ENCODE results near the gene SULT1A2.
"Not testable (repeated sequence)": the region's sequence is repeated elsewhere in the genome, so short reads cannot be mapped to it uniquely, and the experiment has no call there.

Gene SULT1A2

DNA sequence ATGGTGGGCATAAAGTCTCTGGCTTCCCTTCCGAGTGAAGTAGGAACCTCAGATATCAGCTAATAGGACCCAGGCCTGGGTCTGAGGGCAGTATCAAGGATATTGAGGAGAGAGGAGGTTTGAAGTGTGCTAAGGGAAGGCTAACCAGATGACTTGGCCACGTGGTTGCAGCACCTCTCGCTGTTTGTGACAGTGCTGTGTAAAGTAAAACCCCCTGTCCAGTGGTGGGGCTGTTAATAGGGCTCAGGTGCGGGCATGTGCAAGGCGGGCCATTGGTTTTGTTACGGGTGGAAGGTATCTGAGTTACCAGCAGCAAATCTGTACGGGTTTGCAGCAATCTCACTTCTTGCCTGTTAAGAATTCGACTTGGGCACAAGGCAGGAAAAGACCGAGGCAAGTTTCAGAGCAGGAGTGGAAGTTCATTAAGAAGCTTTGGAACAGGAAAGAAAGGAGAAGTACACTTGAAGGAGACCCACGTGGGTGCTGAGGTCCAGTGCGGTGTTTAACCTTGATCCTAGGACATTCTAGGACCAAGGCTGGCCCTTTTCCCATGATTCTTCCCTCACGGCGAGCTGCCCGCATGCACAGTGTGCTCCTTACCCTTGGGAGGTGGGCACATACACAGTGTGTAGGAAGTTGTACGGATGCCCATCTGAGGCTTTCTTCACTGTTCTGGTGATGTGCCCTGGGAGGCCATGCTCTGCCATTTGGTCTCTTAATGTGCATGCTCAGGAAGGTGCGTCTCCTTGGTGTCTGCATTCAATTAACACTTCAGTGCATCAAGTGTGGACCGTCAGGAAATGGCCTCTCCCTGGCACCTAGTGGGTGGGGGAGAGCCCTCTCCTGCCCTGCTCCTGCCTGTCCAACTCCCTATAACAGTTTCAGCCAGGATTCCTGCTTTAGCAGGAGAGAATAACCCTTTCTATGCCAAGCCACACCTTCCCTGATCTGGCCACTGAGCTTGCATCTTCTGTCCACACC lies 22.8 kb downstream of the SULT1A2 start:
- TF ChIP-seq, protein P1, sequence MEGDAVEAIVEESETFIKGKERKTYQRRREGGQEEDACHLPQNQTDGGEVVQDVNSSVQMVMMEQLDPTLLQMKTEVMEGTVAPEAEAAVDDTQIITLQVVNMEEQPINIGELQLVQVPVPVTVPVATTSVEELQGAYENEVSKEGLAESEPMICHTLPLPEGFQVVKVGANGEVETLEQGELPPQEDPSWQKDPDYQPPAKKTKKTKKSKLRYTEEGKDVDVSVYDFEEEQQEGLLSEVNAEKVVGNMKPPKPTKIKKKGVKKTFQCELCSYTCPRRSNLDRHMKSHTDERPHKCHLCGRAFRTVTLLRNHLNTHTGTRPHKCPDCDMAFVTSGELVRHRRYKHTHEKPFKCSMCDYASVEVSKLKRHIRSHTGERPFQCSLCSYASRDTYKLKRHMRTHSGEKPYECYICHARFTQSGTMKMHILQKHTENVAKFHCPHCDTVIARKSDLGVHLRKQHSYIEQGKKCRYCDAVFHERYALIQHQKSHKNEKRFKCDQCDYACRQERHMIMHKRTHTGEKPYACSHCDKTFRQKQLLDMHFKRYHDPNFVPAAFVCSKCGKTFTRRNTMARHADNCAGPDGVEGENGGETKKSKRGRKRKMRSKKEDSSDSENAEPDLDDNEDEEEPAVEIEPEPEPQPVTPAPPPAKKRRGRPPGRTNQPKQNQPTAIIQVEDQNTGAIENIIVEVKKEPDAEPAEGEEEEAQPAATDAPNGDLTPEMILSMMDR (IDR thresholded peaks at IDR 0.05; ENCODE audit: control insufficient read depth, extremely low read depth, insufficient read depth), result no peak
- DNase-seq (ENCODE audit: low read depth), result no peak
- H3K4me3 ChIP-seq (ENCODE audit: low read depth, low read length), result no peak overlapping the region

DNA sequence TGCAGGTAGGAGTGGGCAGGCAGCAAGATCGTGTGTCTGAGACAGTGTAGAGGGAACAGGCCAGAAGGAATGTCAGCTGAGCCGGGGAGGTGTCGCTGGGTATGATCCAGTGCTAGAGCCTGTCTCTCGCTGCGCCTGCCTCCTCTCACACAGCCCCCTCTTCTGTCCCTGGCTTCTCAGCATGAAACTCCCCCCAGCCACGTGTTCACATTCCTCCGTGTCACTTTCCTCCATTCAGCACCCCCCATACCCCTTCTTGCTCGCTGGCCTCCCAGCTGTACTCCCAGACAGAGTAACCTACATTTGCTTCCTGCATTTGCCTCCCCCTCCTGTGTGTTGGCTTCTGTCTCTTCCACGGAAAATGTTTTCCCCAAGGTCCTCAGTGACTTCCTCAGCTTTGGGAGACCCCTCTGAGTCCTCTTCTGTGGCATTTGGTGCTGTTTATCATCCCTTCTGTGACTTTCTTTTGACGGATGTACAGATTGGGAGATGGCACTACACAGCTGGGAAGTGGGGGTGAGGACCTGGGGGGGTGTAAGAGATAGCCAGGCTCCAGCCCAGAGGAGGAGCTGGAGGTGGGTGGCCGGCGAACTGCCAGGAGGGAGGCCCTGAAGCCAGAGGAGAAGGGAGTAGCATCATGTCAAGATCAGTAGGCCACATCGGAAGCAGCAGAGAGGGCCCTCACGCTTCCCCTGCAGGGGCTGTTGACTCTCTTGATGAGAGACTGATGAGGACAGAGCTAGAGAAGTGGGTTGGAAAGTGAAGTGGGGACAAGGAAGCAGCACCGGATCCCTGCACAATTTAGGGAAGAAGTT lies 23.9 kb downstream of the SULT1A2 start:
- no peak for DNase-seq (ENCODE audit: low read depth)
- TF ChIP-seq, protein P1 (IDR thresholded peaks at IDR 0.05; ENCODE audit: control insufficient read depth, extremely low read depth, insufficient read depth), result no peak
- no peak overlapping the region for H3K4me3 ChIP-seq (ENCODE audit: low read depth, low read length)

DNA sequence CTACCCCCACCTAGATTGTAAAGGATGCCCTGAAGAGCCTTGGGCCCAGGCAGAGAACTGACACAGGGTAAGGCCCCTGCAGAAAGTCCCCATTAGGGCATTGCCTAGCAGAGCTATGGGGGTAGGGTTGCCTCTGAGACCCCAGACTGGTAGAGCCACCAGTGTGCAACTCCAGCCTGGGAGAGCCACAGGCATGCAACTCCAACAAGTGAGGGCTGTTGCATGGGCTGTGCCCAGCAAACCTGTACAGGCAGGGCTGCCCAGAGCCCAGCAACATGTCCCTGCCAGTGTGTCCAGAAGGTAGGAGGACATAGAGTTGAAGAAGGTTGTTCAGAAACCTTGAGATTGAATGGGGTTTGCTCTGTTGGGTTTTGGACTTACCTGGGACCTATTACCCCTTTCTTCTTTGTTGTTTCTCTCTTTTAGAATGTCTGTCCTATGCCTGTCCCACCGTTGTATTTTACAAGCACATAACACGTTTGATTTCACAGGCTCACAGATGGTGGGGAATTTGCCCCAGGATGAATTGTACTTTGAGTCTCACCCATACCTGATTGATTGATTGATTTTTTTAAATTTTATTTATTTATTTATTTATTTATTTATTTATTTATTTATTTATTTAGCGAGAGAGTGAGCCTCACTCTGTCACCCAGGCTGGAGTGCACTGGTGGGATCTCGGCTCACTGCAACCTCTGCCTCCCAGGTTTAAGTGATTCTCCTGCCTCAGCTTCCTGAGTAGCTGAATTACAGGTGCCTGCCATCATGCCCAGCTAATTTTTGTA lies 26.7 kb downstream of the SULT1A2 start:
- H3K4me3 ChIP-seq (ENCODE audit: low read depth, low read length), result no peak overlapping the region
- DNase-seq (ENCODE audit: low read depth), result no peak
- TF ChIP-seq, protein P1 (IDR thresholded peaks at IDR 0.05; ENCODE audit: control insufficient read depth, extremely low read depth, insufficient read depth), result no peak

DNA sequence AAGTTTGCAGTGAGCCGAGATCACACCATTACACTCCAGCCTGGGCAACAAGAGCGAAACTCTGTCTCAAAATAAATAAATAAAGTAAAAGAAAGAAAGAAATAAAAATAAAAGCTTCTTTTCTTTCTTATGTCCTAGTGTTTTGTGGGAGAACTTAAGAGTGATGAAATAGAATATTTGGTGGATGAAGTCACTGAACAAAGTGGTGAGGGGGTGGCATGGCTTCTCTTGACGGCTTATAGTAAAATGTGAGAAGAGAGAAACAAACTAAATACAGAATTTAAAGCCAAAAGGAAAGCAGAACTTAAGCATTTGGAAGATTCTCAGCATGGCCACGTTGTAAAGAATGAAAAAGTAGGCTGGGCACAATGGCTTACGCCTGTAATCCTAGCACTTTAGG lies 27.8 kb downstream of the SULT1A2 start:
- no peak overlapping the region for H3K4me3 ChIP-seq (ENCODE audit: low read depth, low read length)
- TF ChIP-seq, protein P1 (IDR thresholded peaks at IDR 0.05; ENCODE audit: control insufficient read depth, extremely low read depth, insufficient read depth), result no peak
- DNase-seq (ENCODE audit: low read depth), result no peak

DNA sequence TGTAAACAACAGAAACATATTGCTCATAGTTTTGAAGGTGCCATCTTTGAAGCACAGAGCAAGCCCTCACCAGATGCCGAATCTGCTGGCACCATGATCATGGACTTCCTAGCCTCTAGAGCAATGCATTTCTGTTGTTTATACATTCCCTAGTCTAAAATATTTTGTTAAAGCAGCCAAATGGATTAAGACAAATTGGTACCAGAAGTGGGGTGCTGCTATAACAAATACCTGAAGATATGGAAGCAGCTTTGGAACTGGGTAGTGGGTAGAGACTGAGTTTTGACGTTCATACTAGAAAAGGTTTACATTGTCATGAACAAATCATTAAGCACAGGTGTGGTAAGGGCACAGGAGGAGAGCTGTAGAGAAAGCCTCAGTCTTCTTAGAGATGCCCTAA lies 29.6 kb downstream of the SULT1A2 start:
- DNase-seq (ENCODE audit: low read depth), result no peak
- TF ChIP-seq, protein P1 (IDR thresholded peaks at IDR 0.05; ENCODE audit: control insufficient read depth, extremely low read depth, insufficient read depth), result no peak
- H3K4me3 ChIP-seq (ENCODE audit: low read depth, low read length), result no peak overlapping the region

DNA sequence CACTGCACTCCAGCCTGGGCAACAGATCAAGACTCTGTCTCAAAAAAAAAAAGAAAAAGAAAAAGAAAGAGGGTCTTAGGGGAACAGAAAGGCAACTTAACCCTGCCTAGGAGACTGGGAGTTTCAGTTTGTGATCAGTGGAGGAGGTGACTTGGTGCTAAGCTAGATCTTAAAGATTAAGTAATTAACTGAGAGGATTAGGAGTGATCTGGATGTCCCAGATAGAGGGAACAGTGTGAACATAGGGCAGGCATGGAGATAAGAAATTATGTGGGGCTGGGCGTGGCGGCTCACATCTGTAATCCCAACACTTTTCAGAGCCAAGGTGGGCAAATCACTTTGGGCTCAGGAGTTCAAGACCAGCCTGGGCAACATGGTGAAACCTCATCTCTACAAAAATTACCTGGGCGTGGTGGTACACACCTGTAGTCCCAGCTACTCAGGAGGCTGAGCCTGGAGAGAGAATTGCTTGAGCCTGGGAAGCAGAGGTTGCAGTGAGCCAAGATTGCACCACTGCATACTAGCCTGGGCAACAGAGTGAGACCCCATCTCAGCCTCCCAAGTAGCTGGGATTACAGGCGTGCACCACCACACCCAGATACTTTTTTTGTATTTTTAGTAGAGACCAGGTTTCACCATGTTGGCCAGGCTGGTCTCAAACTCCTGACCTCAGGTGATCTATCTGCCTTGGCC lies 30.5 kb downstream of the SULT1A2 start:
- not testable (repeated sequence) for DNase-seq (ENCODE audit: low read depth); H3K4me3 ChIP-seq (ENCODE audit: low read depth, low read length)
